Pons (tissue), 1 donor: ENCODE results near the gene KLHL3.

Experiments used
- DNase-seq: peaks from one replicate; pipeline ENCODE4 v3.0.0-alpha.2; 2016; ENCODE audit warnings: low spot score

KLHL3 gene

GRCh38 chr5:137580030-137580429 is 155.9 kb downstream of the KLHL3 start:
- no peak for DNase-seq

DNA sequence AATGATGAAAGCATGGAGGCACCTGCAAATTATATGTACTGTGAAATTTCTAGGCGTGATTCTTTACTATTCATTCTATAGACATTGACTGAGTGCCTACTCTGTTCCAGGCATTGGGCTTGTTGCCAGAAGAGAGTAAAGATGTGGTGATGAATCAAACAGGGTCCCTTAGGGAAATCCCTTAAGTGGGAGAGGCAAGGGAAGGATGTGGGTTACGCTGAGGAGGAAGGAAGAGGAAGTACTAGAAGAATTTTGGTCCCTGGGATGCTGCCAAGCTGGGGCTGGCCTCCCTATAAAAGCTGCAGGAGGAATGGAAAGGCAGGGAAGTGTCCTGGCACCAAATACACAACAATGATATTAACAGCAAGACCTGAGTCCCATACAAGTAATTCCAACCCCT is 160.0 kb downstream of the KLHL3 start:
- no peak for DNase-seq

DNA sequence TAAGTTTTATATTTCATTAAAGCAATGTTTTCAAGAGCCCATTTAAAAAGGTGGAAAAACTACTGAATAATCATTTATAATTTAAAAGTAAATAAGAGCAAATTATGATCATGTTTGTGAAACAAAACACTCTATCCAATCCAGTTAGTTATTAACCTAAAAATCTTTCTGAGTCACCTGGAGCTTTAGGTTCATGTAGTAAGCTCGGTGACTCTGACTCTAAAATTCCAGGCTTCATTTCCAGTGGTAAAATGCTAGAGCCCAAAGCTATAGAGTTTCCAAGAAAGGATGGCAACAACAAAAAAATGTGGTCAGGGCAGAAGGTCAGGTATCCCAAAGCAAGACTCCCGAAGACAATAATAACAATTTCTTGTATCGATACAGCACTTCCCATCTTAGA is 160.7 kb downstream of the KLHL3 start:
- no peak for DNase-seq

DNA sequence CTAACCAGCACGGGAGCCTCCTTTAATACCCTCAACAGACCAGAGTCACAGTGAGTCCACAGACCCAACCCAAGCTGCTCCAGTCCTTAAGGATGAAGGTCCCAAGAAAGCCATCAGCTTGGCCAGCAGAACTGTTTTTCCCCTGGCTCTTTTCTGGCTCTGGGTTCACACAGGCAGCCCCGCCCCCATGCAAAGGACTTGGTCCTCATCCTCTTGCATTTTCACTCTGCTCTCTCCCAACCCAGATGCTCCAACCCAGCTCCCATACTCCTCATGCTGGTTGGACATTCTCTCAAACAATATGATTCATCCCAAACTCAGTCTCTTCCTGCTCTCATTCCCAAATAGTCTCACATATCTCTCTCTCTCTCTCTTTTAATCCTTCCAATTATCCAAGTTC is 162.5 kb downstream of the KLHL3 start:
- no peak for DNase-seq

- DNase-seq = no peak
These were observed 163.7 kb downstream of the KLHL3 start for GRCh38 chr5:137572042-137572695.

DNA sequence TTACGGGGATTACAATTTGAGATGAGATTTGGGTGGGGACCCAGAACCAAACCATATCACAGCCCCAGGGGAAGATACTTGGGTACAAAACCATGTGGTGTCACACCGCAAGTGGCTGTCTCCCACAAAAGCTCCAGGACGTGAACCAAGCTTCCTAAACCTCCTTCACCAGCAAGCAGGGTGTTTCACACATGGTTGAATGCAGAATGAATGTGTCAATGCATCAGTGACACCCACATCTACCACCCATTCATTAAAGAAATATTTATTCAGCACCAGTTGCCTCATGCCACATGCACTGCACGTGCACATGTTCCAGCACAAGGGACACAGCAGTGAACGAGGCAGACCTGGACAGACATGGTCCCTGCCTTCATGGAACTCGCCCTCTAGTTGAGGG is 165.8 kb downstream of the KLHL3 start:
- DNase-seq = no peak
